ENCODE data around the gene BICDL2. TPM values are rescaled to one million over a fixed set of nuclear protein-coding genes. Genes with fewer than 3 reads are reported as not detected.

Gene BICDL2
- polyA plus RNA-seq, 1 of the 3 experiments (the other 2 are of a cell fraction): not detected

DNA sequence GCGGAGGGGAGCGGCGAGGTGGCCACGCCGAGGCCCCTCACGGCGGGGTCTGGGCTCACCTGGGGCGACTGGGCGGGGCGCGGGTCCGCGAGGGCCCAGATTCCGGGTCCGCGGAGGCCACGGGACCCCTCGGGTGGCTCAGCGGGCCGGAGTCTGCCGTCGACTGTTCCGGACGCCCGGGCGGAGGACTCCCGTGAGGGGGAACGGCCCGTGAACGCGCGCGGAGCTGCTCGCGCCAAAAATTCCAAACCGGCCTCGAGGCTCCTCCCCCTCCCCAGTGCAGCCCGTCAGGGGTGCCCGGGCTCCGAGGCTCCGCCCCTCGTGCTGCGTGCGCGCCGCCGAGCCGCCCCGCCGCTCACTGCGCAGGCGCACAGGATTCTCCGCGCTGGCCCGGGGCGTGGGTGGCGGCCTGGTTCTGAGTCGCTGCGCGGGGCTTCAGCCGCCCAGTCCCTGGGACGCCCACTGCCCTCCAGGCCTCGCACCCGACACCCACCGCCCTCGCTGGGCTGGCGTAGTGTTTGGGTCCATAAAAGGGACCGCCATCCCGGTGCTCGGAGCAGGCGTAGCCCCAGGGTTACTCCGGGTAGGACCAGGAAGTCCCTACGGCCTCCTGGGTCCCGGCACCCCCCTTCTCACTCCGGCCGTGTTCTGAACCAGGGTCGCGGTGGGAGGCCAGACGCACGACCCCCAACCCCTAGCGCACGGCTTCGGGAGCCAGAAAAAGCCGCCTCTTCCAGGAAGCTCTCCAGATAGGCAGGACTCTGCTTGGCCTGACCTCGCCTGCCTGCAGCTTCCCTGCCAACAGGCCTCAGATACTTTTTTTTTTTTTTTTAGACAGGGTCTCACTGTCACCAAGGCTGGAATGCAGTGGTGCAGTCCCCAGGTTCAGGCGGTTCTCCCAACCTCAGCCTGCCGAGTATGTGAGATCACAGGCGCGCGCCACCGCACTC is 56.2 kb downstream of the BICDL2 start, which contains the start of gene PKMYT1:
Gene PKMYT1, minus strand, starts transcription at position 220 of the 950 bp plus-strand sequence. CDS start 789 bp downstream, outside the sequence.
- DNase-seq: peak; percentile 100
- H3K9ac ChIP-seq: peak within 1 kb of the TSS; percentile 93
- WGBS (ENCODE audit: low lambda C conversion rate): 94% methylated on average over 7 of the region's 91 CpGs
- H3F3A ChIP-seq (replicated peaks; ENCODE audit: insufficient read depth): peaks cover 10% of the 10 kb centered on the region
- peak within 1 kb of the TSS; percentile 57 to 87 for H3K27ac ChIP-seq (ENCODE audit: low read depth in 2 of 2, low read length in 1 of 2)
- H3K36me3 ChIP-seq (replicated peaks in 1 of 2; ENCODE audit: control insufficient read depth in 1 of 2, insufficient read depth in 2 of 2, low read length in 1 of 2): no peaks in the 10 kb centered on the region
- no peaks in the 10 kb centered on the region for H4K20me1 ChIP-seq (ENCODE audit: insufficient read depth)
- TF ChIP-seq ELF1 (IDR thresholded peaks at IDR 0.05) (peak; percentile 77), NFIC (IDR thresholded peaks at IDR 0.05; ENCODE audit: borderline replicate concordance) (no peak), FOSL2 (IDR thresholded peaks at IDR 0.05; ENCODE audit: borderline replicate concordance, low read depth) (no peak), TCF12 (IDR thresholded peaks at IDR 0.05) (no peak), EZH2phosphoT487 (IDR thresholded peaks at IDR 0.05; ENCODE audit: borderline replicate concordance, low read depth) (no peak), SMC3 (IDR thresholded peaks at IDR 0.05; ENCODE audit: low read depth, low read length) (no peak), GATA2 (CRISPR knock-in tag; IDR thresholded peaks at IDR 0.05) (no peak), POLR2AphosphoS5 (IDR thresholded peaks at IDR 0.05; ENCODE audit: low read depth, low read length) (peak; percentile 92), NRF1 (IDR thresholded peaks at IDR 0.05; ENCODE audit: low read depth, low read length) (peak; percentile 92), FOXJ3 (CRISPR knock-in tag; IDR thresholded peaks at IDR 0.05) (no peak), GABPA (IDR thresholded peaks at IDR 0.05; ENCODE audit: low read depth) (no peak), RXRA (IDR thresholded peaks at IDR 0.05; ENCODE audit: borderline replicate concordance, low read depth) (no peak), FOXM1 (IDR thresholded peaks at IDR 0.05; ENCODE audit: low read depth) (no peak), YY1 (IDR thresholded peaks at IDR 0.05; ENCODE audit: low read depth) (no peak), SIN3A (IDR thresholded peaks at IDR 0.05; ENCODE audit: borderline replicate concordance, low read depth, low read length) (peak; percentile 77; the same call in 1 of the 2 replicates), RCOR1 (IDR thresholded peaks at IDR 0.05; ENCODE audit: low read length) (no peak), JUND (IDR thresholded peaks at IDR 0.05) (no peak), CHD2 (IDR thresholded peaks at IDR 0.05; ENCODE audit: low read length, partially characterized antibody) (no peak), TAF1 (IDR thresholded peaks at IDR 0.05; ENCODE audit: borderline replicate concordance, low read depth, low read length) (peak; percentile 41; the same call in 1 of the 2 replicates), TEAD4 (IDR thresholded peaks at IDR 0.05; ENCODE audit: borderline replicate concordance, insufficient read depth) (no peak), MXI1 (IDR thresholded peaks at IDR 0.05; ENCODE audit: low read depth, low read length) (peak; percentile 79)
- TF ChIP-seq, protein P1, sequence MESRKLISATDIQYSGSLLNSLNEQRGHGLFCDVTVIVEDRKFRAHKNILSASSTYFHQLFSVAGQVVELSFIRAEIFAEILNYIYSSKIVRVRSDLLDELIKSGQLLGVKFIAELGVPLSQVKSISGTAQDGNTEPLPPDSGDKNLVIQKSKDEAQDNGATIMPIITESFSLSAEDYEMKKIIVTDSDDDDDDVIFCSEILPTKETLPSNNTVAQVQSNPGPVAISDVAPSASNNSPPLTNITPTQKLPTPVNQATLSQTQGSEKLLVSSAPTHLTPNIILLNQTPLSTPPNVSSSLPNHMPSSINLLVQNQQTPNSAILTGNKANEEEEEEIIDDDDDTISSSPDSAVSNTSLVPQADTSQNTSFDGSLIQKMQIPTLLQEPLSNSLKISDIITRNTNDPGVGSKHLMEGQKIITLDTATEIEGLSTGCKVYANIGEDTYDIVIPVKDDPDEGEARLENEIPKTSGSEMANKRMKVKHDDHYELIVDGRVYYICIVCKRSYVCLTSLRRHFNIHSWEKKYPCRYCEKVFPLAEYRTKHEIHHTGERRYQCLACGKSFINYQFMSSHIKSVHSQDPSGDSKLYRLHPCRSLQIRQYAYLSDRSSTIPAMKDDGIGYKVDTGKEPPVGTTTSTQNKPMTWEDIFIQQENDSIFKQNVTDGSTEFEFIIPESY (IDR thresholded peaks at IDR 0.05; ENCODE audit: borderline replicate concordance, low read depth): no peak
- TF ChIP-seq, protein P2, sequence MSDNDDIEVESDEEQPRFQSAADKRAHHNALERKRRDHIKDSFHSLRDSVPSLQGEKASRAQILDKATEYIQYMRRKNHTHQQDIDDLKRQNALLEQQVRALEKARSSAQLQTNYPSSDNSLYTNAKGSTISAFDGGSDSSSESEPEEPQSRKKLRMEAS (IDR thresholded peaks at IDR 0.05; ENCODE audit: low read depth): peak; percentile 21; the same call in 1 of the 2 replicates
- TF ChIP-seq, protein P3, sequence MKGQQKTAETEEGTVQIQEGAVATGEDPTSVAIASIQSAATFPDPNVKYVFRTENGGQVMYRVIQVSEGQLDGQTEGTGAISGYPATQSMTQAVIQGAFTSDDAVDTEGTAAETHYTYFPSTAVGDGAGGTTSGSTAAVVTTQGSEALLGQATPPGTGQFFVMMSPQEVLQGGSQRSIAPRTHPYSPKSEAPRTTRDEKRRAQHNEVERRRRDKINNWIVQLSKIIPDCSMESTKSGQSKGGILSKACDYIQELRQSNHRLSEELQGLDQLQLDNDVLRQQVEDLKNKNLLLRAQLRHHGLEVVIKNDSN (IDR thresholded peaks at IDR 0.05; ENCODE audit: borderline replicate concordance, low read depth): no peak
- TF ChIP-seq, protein P4, sequence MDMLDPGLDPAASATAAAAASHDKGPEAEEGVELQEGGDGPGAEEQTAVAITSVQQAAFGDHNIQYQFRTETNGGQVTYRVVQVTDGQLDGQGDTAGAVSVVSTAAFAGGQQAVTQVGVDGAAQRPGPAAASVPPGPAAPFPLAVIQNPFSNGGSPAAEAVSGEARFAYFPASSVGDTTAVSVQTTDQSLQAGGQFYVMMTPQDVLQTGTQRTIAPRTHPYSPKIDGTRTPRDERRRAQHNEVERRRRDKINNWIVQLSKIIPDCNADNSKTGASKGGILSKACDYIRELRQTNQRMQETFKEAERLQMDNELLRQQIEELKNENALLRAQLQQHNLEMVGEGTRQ (IDR thresholded peaks at IDR 0.05; ENCODE audit: borderline replicate concordance, low read depth, low read length): no peak
- peaks cover 16% of the 10 kb centered on the region; the same call in 1 of the 2 replicates for H3K79me2 ChIP-seq (ENCODE audit: insufficient read depth)
- peaks cover 4 to 10% of the 10 kb centered on the region in 2 experiments; a peak in 2 of 4 replicates for H3K4me1 ChIP-seq (ENCODE audit: control insufficient read depth in 1 of 2, insufficient read depth in 2 of 2, low read depth in 1 of 2, low read length in 1 of 2)
- ChIA-PET CTCF (interaction anchor here (0.6 to 3.1 kb wide), 7 partner anchors 18 to 149 kb away, joined by 3 to 25 read pairs (median 3); partner anchors contain the start of gene KREMEN2), POLR2A (interaction anchor here (0.8 to 2.2 kb wide), 3 partner anchors 11 to 20 kb away, joined by 3 to 12 read pairs (median 4); partner anchors contain the start of gene PAQR4)
- no peaks in the 10 kb centered on the region for H3K9me2 ChIP-seq
- H3K9me3 ChIP-seq: no peaks in the 10 kb centered on the region
- no peaks in the 10 kb centered on the region for H3K27me3 ChIP-seq (ENCODE audit: insufficient read depth)
- H3K4me2 ChIP-seq: peak within 1 kb of the TSS; percentile 98
- H3K4me3 ChIP-seq (ENCODE audit: low read depth in 2 of 2, low read length in 1 of 2): peak within 1 kb of the TSS; percentile 69
- peak within 1 kb of the TSS; percentile 72; the same call in 1 of the 2 replicates for H2AFZ ChIP-seq (ENCODE audit: low read depth)

Data from SK-N-SH (cell line).